ENCODE data around the gene SCAF1.
"Not testable (repeated sequence)": the region's sequence is repeated elsewhere in the genome, so short reads cannot be mapped to it uniquely, and the experiment has no call there.

SCAF1 gene

GRCh38 chr19:49631610-49632192, 10.3 kb upstream of the SCAF1 start:
- peak overlapping the region; percentile 25 for H3K27ac ChIP-seq
- H3K9ac ChIP-seq, result no peak overlapping the region

GRCh38 chr19:49632576-49632975, 9.4 kb upstream of the SCAF1 start:
- no peak for TF ChIP-seq CTCF (IDR thresholded peaks at IDR 0.05)
- no peak overlapping the region for H2AFZ ChIP-seq
- H3K4me2 ChIP-seq (ENCODE audit: low read length), result no peak overlapping the region
- no peak overlapping the region for H3K27ac ChIP-seq
- H3K4me3 ChIP-seq (ENCODE audit: low read depth, low read length), result no peak overlapping the region
- no peaks in the 10 kb centered on the region for H3K27me3 ChIP-seq (ENCODE audit: control insufficient read depth, insufficient read depth, low read length)
- no peaks in the 10 kb centered on the region for H3K36me3 ChIP-seq (ENCODE audit: control insufficient read depth, insufficient read depth, low read length)
- no peaks in the 10 kb centered on the region for H3K79me2 ChIP-seq
- peaks cover 6% of the 10 kb centered on the region for H3K4me1 ChIP-seq
- H3K9me3 ChIP-seq (ENCODE audit: control insufficient read depth, low read length), result no peaks in the 10 kb centered on the region
- H3K9ac ChIP-seq, result no peak overlapping the region

More at GRCh38 chr19:49631610-49632192, 10.3 kb upstream of the SCAF1 start:
- no peak overlapping the region for H2AFZ ChIP-seq
- H3K27me3 ChIP-seq (ENCODE audit: control insufficient read depth, insufficient read depth, low read length), result no peaks in the 10 kb centered on the region
- H3K4me3 ChIP-seq (ENCODE audit: low read depth, low read length), result no peak overlapping the region
- no peaks in the 10 kb centered on the region for H3K79me2 ChIP-seq
- H3K4me2 ChIP-seq (ENCODE audit: low read length), result no peak overlapping the region
- H3K36me3 ChIP-seq (ENCODE audit: control insufficient read depth, insufficient read depth, low read length), result no peaks in the 10 kb centered on the region
- H3K9me3 ChIP-seq (ENCODE audit: control insufficient read depth, low read length), result no peaks in the 10 kb centered on the region
- no peak for TF ChIP-seq CTCF (IDR thresholded peaks at IDR 0.05)
- H3K4me1 ChIP-seq, result peaks cover 6% of the 10 kb centered on the region

GRCh38 chr19:49633273-49633672, 8.7 kb upstream of the SCAF1 start:
- not testable (repeated sequence) for H3K9me3 ChIP-seq (ENCODE audit: control insufficient read depth, low read length); H3K27ac ChIP-seq; H2AFZ ChIP-seq; H3K4me1 ChIP-seq; H3K36me3 ChIP-seq (ENCODE audit: control insufficient read depth, insufficient read depth, low read length); H3K4me3 ChIP-seq (ENCODE audit: low read depth, low read length); H3K79me2 ChIP-seq; H3K27me3 ChIP-seq (ENCODE audit: control insufficient read depth, insufficient read depth, low read length); H3K9ac ChIP-seq; H3K4me2 ChIP-seq (ENCODE audit: low read length)

GRCh38 chr19:49635530-49636232, 6.3 kb upstream of the SCAF1 start:
- Histone ChIP-seq H3K9ac (no peak overlapping the region), H3K79me2 (no peaks in the 10 kb centered on the region), H2AFZ (no peak overlapping the region), H3K4me3 (ENCODE audit: low read depth, low read length) (no peak overlapping the region), H3K27ac (no peak overlapping the region), H3K4me1 (peaks cover 15% of the 10 kb centered on the region), H3K4me2 (ENCODE audit: low read length) (no peak overlapping the region), H3K9me3 (ENCODE audit: control insufficient read depth, low read length) (no peaks in the 10 kb centered on the region), H3K27me3 (ENCODE audit: control insufficient read depth, insufficient read depth, low read length) (no peaks in the 10 kb centered on the region), H3K36me3 (ENCODE audit: control insufficient read depth, insufficient read depth, low read length) (no peaks in the 10 kb centered on the region)
- TF ChIP-seq CTCF (IDR thresholded peaks at IDR 0.05), result no peak

GRCh38 chr19:49636233-49636932, 5.6 kb upstream of the SCAF1 start:
- Histone ChIP-seq H3K9ac (no peak overlapping the region), H3K27ac (no peak overlapping the region), H3K4me3 (ENCODE audit: low read depth, low read length) (no peak overlapping the region), H3K4me2 (ENCODE audit: low read length) (no peak overlapping the region), H3K36me3 (ENCODE audit: control insufficient read depth, insufficient read depth, low read length) (no peaks in the 10 kb centered on the region), H3K27me3 (ENCODE audit: control insufficient read depth, insufficient read depth, low read length) (no peaks in the 10 kb centered on the region), H3K9me3 (ENCODE audit: control insufficient read depth, low read length) (no peaks in the 10 kb centered on the region), H3K79me2 (no peaks in the 10 kb centered on the region), H2AFZ (no peak overlapping the region), H3K4me1 (peaks cover 17% of the 10 kb centered on the region)
- no peak for TF ChIP-seq CTCF (IDR thresholded peaks at IDR 0.05)

Data from parathyroid adenoma (tissue), 2 donors.